Heart right ventricle (tissue), 16 donors: ENCODE measurements around the gene VIPR2. TPM values are rescaled to one million over a fixed set of nuclear protein-coding genes. Genes with fewer than 3 reads are reported as not detected.

Experiments
- ATAC-seq, 8 donors: fragments of 200-7000 bp; cut with Tn5 transposase; one replicate each; pipeline ENCODE4 v1.9.1; 2020; ENCODE audit warnings: mild to moderate bottlenecking in 8 of 8, moderate library complexity in 8 of 8, moderate number of reproducible peaks in 1 of 8
- DNase-seq, 2 donors: peaks; one replicate each; pipeline ENCODE4 v3.0.0-alpha.2; 2020
- H3K27ac ChIP-seq, 10 donors: fragments of 200-600 bp; sonication (generic) in 2 of 10; one replicate each; pipeline versions ENCODE4 v1.5.0 to v1.8.0; 2020 to 2022; ENCODE audit warnings: mild to moderate bottlenecking in 3 of 10
- H3K27me3 ChIP-seq, 7 donors: fragments of 200-600 bp; one replicate each; pipeline ENCODE4 v1.8.0; 2021 to 2022; ENCODE audit warnings: mild to moderate bottlenecking in 2 of 7
- H3K36me3 ChIP-seq, 9 donors: fragments of 200-600 bp; sonication (generic) in 1 of 9; one replicate each; pipeline versions ENCODE4 v1.5.0 to v1.8.0; 2020 to 2022; ENCODE audit warnings: mild to moderate bottlenecking in 2 of 9
- H3K4me1 ChIP-seq, 9 donors: fragments of 200-600 bp; sonication (generic) in 1 of 9; one replicate each; pipeline versions ENCODE4 v1.5.0 to v1.8.0; 2020 to 2022; ENCODE audit warnings: mild to moderate bottlenecking in 4 of 9
- H3K4me3 ChIP-seq, 10 donors: fragments of 200-600 bp; sonication (generic) in 2 of 10; one replicate each; pipeline versions ENCODE4 v1.5.0 to v1.8.0; 2020 to 2022; ENCODE audit warnings: mild to moderate bottlenecking in 7 of 10, moderate library complexity in 2 of 10
- H3K9me3 ChIP-seq, 11 donors: fragments of 200-600 bp in 10 of 11; sonication (generic) in 2 of 11; one replicate each; pipeline versions ENCODE4 v1.5.0 to v1.8.0; 2013 to 2022; ENCODE audit warnings: mild to moderate bottlenecking in 2 of 11, control low read depth in 1 of 11, moderate library complexity in 1 of 11
- WGBS, 2 donors: extraction: QIAGEN DNeasy Blood & Tissue Kit; methylation state at CpG; one replicate each; pipeline ENCODE4 v1.1.7; 2013; ENCODE audit warnings: inconsistent platforms in 1 of 2; 5-methylcytosine and 5-hydroxymethylcytosine counted together
- intact Hi-C, 10 donors: fragments of 100-400 bp; cut with DNase I; formaldehyde crosslinking; loops; one replicate each; pipeline versions ENCODE4 v1.11.1 to v1.14.2; 2022
- polyA plus RNA-seq, 2 donors: library from polyadenylated mRNA; stranded (reverse); fragments of 200-250 nt; gene quantifications; one replicate each; pipeline ENCODE4 v1.2.3, GENCODE V29; 2013
- total RNA-seq, 10 donors: library from RNA; stranded (reverse); fragmentation: NEBNext Ultra II Directional in 3 of 10; extraction: Animal tissue kit (Norgen Biotek cat#: 25700) in 3 of 10; gene quantifications; one replicate each; pipeline versions ENCODE4 v1.2.1 to v1.2.4, GENCODE V29; 2021 to 2023
- TF ChIP-seq, protein P1 (sequence below), 9 donors: fragments of 200-600 bp; sonication (generic) in 2 of 9; IDR thresholded peaks; one replicate each; pipeline versions ENCODE4 v1.5.0 to v1.8.0; 2021 to 2022; ENCODE audit warnings: antibody characterized with exemption in 9 of 9, mild to moderate bottlenecking in 5 of 9, moderate library complexity in 1 of 9
- donor health status: Arrhythmogenic right ventricular cardiomyopathy.
- donor health status: ischemic (EF 13 %, LVEDD 7.1; RV severe dilation, severe dysfunction).
- donor health status: healthy with polysubstance abuse.
- donor health status: DM: no; HTN: yes; CAD: no.
- donor health status: DM: no; HTN: no; CAD: no.
- donor health status: ischemic (EF 25% LVEDD 6.9; RV normal size, moderate dysfunction).
- donor health status: ischemic (EF 25% LVEDD 5.7; RV mildly dilated, moderate dysfunction).
- donor health status: healthy.
- donor health status: DM: yes; HTN: yes; CAD: no.
- donor health status: Ischemic cardiomyopathy.
- donor health status: ischemic (EF 35%, LVEDD 5.7; RV mildly dilated, moderate dysfunction).
- donor health status: nonischemic (EF 11% LVEDD 7.7; RV severe dilation, severe dysfunction).
- donor health status: DM: yes; HTN: yes; CAD: no.
- donor health status: PGD.
- donor health status: ischemic (EF 29% LVEDD 5.4; RV normal size, mild dysfunction).
- donor health status: nonischemic (EF 23%, LVEDD 6.1; RV moderate dilation, normal function).

VIPR2 gene
- total and polyA plus RNA-seq, 12 donors = 3.0 to 30.6 (median 19.1) TPM

DNA sequence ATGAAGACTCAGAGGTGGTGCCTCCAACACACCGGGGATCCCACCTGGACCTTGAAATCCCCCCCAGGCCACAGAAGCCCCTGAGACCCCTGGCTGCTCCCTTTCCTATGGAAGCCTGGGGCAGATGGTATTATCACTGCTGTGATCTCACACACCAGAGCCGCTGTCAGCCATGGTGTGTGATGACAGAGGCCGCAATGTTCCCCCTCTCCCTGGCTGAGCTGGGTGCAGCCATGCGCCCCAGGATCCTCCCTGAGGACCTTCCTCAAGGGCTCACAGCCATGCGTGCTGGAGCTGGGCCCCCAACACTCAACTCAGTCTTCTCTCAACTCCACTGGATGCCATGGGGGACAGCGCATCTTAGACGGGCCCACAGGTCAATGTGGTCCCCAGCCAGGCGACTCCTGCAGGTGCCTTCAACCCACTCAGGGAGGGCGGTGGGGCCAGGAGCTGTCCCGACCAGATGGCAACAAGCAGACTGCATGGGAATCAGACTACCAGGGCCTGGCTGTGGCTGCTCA lies 44.9 kb downstream of the VIPR2 start:
- no peaks in the 10 kb centered on the region for H3K27me3 ChIP-seq
- no peaks in the 10 kb centered on the region for H3K9me3 ChIP-seq
- H3K27ac ChIP-seq = peak overlapping the region; percentile 86 to 99 (median 95)
- intact Hi-C loops = loop anchor here in 6 of 10 donors (5.0 kb wide), 2 partner anchors 43 to 48 kb away; partner anchors contain the start of gene VIPR2 (in 5 of the 6)
- TF ChIP-seq, protein P1, sequence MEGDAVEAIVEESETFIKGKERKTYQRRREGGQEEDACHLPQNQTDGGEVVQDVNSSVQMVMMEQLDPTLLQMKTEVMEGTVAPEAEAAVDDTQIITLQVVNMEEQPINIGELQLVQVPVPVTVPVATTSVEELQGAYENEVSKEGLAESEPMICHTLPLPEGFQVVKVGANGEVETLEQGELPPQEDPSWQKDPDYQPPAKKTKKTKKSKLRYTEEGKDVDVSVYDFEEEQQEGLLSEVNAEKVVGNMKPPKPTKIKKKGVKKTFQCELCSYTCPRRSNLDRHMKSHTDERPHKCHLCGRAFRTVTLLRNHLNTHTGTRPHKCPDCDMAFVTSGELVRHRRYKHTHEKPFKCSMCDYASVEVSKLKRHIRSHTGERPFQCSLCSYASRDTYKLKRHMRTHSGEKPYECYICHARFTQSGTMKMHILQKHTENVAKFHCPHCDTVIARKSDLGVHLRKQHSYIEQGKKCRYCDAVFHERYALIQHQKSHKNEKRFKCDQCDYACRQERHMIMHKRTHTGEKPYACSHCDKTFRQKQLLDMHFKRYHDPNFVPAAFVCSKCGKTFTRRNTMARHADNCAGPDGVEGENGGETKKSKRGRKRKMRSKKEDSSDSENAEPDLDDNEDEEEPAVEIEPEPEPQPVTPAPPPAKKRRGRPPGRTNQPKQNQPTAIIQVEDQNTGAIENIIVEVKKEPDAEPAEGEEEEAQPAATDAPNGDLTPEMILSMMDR (IDR thresholded peaks at IDR 0.05) = no peak
- H3K4me1 ChIP-seq = peaks cover 16 to 59% (median 30%) of the 10 kb centered on the region in 9 donors
- H3K36me3 ChIP-seq = peaks cover 0 to 12% (median 0%) of the 10 kb centered on the region in 9 donors
- 90 to 95% methylated on average over 10 of the region's 10 CpGs for WGBS, 2 donors
- ATAC-seq (no peak), DNase-seq (no peak)
- no peak overlapping the region for H3K4me3 ChIP-seq

DNA sequence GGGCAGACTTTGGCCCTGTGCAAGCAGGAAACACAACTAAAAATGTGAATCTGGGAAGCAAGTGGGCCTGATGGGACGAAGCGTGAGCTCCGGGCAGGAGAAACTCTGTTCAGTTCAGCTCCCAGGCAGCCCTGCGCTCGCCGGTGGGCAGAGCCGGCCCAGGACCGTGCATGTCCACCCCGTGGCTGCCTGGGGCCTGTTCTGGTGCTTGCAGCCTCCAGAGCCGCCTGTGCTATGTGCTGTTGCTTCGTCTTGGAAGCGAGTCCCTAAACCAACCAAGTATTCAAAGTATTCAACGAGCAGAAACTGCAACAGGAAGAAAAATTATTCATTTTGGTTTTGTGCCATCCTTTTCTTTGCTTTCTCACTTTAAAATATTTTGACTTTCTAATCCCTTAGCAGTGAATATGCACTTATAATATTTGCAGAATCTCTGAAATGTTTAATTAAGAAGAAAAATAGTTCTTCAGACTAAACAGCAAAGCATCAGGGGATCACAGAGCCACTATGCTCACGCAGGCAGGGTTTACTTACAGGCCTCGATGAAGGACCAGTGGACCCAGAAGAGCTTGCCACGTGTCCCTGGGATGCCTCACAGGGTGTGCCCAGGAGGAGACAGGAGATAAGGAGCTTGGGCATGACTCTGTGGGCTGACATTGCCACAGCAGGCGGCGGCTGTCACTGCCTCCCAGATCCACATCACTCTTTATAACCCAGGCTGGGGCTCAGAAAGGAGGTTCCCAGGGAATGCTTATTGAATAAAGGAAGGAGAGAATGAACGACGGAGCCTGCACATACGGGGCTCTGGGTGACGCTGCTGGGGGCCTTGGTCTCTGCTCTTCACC lies 45.6 kb downstream of the VIPR2 start:
- WGBS, 2 donors = 53% methylated on average over 22 of the region's 22 CpGs
- DNase-seq = no peak

DNA sequence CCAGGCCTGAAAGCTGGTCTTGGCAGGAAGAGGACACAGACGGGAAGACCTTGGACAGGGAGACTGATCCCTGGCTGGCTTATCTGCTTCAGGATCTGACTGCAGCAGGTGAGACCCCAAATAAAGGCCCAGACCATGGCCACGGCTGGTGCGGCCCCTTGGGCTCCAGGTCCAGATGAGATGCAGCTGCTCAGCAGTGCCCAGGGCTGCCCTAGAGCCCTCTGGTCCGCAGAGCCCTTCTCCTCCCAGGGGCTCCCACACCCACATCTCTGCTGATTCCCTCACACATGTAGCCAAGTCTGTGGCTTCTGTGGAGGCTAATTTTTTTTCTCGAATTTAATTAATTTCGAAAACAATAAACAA lies 46.3 kb downstream of the VIPR2 start:
- Histone ChIP-seq H3K4me1 (peaks cover 16 to 61% (median 39%) of the 10 kb centered on the region in 9 donors), H3K27ac (peak overlapping the region; percentile 86 to 99 (median 95)), H3K4me3 (no peak overlapping the region), H3K36me3 (peaks cover 0 to 10% (median 0%) of the 10 kb centered on the region in 9 donors), H3K27me3 (no peaks in the 10 kb centered on the region), H3K9me3 (no peaks in the 10 kb centered on the region)
- intact Hi-C loops = loop anchor here in 6 of 10 donors (5.0 kb wide), 2 partner anchors 44 to 49 kb away; partner anchors contain the start of gene VIPR2 (in 5 of the 6)
- TF ChIP-seq, protein P1 (IDR thresholded peaks at IDR 0.05) = no peak
- DNase-seq (no peak), ATAC-seq (no peak)
- 71 to 81% methylated on average over 6 of the region's 6 CpGs for WGBS, 2 donors

More for the DNA sequence above, 45.6 kb downstream of the VIPR2 start:
- ATAC-seq = peak in 3 of 8 donors; percentile 14 to 44 (median 22)
- Histone ChIP-seq H3K4me3 (no peak overlapping the region), H3K4me1 (peaks cover 16 to 61% (median 37%) of the 10 kb centered on the region in 9 donors), H3K36me3 (peaks cover 0 to 12% (median 0%) of the 10 kb centered on the region in 9 donors), H3K9me3 (no peaks in the 10 kb centered on the region), H3K27ac (peak overlapping the region; percentile 86 to 99 (median 95)), H3K27me3 (no peaks in the 10 kb centered on the region)
- intact Hi-C loops = loop anchor here in 6 of 10 donors (5.0 kb wide), 2 partner anchors 43 to 48 kb away; partner anchors contain the start of gene VIPR2 (in 5 of the 6)
- TF ChIP-seq, protein P1 (IDR thresholded peaks at IDR 0.05) = peak in 2 of 9 donors; percentile 13 to 19

DNA sequence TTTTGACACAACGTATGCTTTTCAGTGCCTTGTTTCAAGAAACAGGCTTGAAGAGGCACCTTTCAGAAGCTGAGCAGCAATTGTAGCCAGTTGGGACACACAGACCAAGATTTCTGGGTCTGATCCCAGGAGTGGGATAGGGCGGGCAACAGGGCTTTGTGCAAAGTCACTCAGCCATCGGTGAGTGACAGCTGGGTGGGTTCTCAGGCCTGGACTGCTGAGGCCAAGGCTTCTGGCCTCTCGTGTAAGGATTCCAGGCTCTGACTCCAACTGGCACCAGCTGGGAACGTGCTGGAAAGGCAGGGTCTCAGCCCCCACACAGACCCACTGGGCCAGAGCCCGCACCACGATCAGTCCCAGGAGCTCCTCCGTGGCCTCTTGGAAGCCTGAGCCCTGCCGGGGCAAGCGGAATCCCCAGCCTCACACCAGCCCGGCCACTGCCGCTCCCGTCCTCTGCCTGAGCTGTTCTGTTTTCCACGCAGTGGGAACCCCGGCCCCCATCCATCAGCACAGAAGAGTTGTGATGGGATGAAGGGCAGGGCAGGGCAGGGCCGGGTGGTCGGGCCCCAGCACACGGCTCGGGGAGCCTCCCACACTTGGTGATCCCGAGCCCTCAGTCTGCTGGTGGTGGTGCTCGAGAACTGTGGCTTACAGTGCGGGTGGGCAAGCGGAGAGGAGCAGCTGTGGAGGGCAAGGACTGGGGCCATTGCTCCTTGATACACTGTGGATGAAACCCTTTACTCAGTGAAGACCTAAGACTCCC lies 46.8 kb downstream of the VIPR2 start:
- no peaks in the 10 kb centered on the region for H3K9me3 ChIP-seq
- peak overlapping the region in 1 of 10 donors; percentile 3 for H3K4me3 ChIP-seq
- no peaks in the 10 kb centered on the region for H3K27me3 ChIP-seq
- peaks cover 0 to 7% (median 0%) of the 10 kb centered on the region in 9 donors for H3K36me3 ChIP-seq
- intact Hi-C loops = loop anchor here in 6 of 10 donors (5.0 kb wide), 2 partner anchors 44 to 49 kb away; partner anchors contain the start of gene VIPR2 (in 5 of the 6)
- no peak for DNase-seq
- peak overlapping the region; percentile 86 to 99 (median 95) for H3K27ac ChIP-seq
- H3K4me1 ChIP-seq = peaks cover 18 to 67% (median 39%) of the 10 kb centered on the region in 9 donors
- TF ChIP-seq, protein P1 (IDR thresholded peaks at IDR 0.05) = no peak
- ATAC-seq = peak; percentile 21 to 74 (median 50)
- WGBS, 2 donors = 50 to 64% methylated on average over 23 of the region's 23 CpGs
